Calu3 (cell line): ENCODE results near the gene TBC1D22B. TPM values are rescaled to one million over a fixed set of nuclear protein-coding genes. Genes with fewer than 3 reads are reported as not detected.

ENCODE experiments used
- BruUV-seq: library from RNA; stranded (reverse); fragments of 400-500 nt; replicated peaks from 2 replicates; lab custom pipeline; 2021; lab: Mats Ljungman, UMichigan
- CTCF ChIA-PET: fragments of 300-600 bp; sonication (Branson Sonifier 250); formaldehyde crosslinking; loops from one replicate; lab custom pipeline; 2022; ENCODE audit warnings: antibody characterized with exemption; lab: Charles Lee
- DNase-seq: peaks from one replicate; pipeline ENCODE4 v3.0.0; 2022
- H3K27ac Mint-ChIP-seq: one replicate; pipeline ENCODE4 v1.8.0; 2022; ENCODE audit warnings: mixed read lengths; ENCODE audit not compliant: unreplicated experiment
- H3K27me3 Mint-ChIP-seq: one replicate; pipeline ENCODE4 v1.8.0; 2022; ENCODE audit warnings: mixed read lengths; ENCODE audit not compliant: unreplicated experiment
- H3K36me3 Mint-ChIP-seq: one replicate; pipeline ENCODE4 v1.8.0; 2022; ENCODE audit warnings: mild to moderate bottlenecking, moderate library complexity, mixed read lengths; ENCODE audit not compliant: insufficient read depth, unreplicated experiment
- H3K4me1 Mint-ChIP-seq: one replicate; pipeline ENCODE4 v1.8.0; 2022; ENCODE audit warnings: mild to moderate bottlenecking, low read depth, mixed read lengths; ENCODE audit not compliant: unreplicated experiment
- H3K4me3 Mint-ChIP-seq: one replicate; pipeline ENCODE4 v1.8.0; 2022; ENCODE audit warnings: mild to moderate bottlenecking, low read depth, moderate library complexity, mixed read lengths; ENCODE audit not compliant: unreplicated experiment
- H3K9me3 Mint-ChIP-seq: one replicate; pipeline ENCODE4 v1.8.0; 2022; ENCODE audit warnings: low read depth, mixed read lengths; ENCODE audit not compliant: unreplicated experiment
- CTCF ChIP-seq: fragments of 200-600 bp; IDR thresholded peaks from one replicate; pipeline ENCODE4 v1.8.0; 2022; ENCODE audit warnings: antibody characterized with exemption; ENCODE audit not compliant: unreplicated experiment
- intact Hi-C: fragments of 100-400 bp; cut with micrococcal nuclease; formaldehyde crosslinking; loops from one replicate; pipeline ENCODE4 v1.10.0; 2022; ENCODE audit not compliant: unreplicated experiment
- total RNA-seq: library from RNA; stranded (reverse); gene quantifications from 2 replicates; pipeline ENCODE4 v1.2.3, GENCODE V29; 2022

The TBC1D22B gene
- total RNA-seq, 1 experiment from 2014 or later, result 14.6 TPM

- no TSS peak for BruUV-seq
- Mint-ChIP-seq H3K4me3 (no peak overlapping the region), H3K9me3 (no peaks in the 10 kb centered on the region), H3K27ac (no peak overlapping the region), H3K27me3 (peaks cover 10% of the 10 kb centered on the region), H3K36me3 (no peaks in the 10 kb centered on the region), H3K4me1 (peaks cover 12% of the 10 kb centered on the region)
- TF ChIP-seq CTCF, result no peak
- no peak for DNase-seq
- intact Hi-C loops, result loop anchor here (1.0 to 5.0 kb wide), 3 partner anchors 107 to 443 kb away; no protein-coding TSS in a partner anchor
- CTCF ChIA-PET, result interaction anchor here (0.6 to 6.6 kb wide), 22 partner anchors 12 to 446 kb away, joined by 3 to 185 read pairs (median 4); partner anchors contain the start of gene C6orf89
Observed at GRCh38 chr6:37209461-37210205, 47.9 kb upstream of the TBC1D22B start.

- no TSS peak for BruUV-seq
- H3K9me3 Mint-ChIP-seq, result no peaks in the 10 kb centered on the region
- TF ChIP-seq CTCF, result peak; percentile 80
- peaks cover 15% of the 10 kb centered on the region for H3K27me3 Mint-ChIP-seq
- H3K36me3 Mint-ChIP-seq, result no peaks in the 10 kb centered on the region
- CTCF ChIA-PET, result interaction anchor here (0.6 to 6.6 kb wide), 18 partner anchors 12 to 447 kb away, joined by 3 to 185 read pairs (median 5); partner anchors contain the start of gene C6orf89
- H3K4me1 Mint-ChIP-seq, result peaks cover 13% of the 10 kb centered on the region
- no peak overlapping the region for H3K27ac Mint-ChIP-seq
- intact Hi-C loops, result loop anchor here (1.0 kb wide), 1 partner anchor 192 kb away; no protein-coding TSS in a partner anchor
- H3K4me3 Mint-ChIP-seq, result no peak overlapping the region
- peak; percentile 85 for DNase-seq
Observed at GRCh38 chr6:37210313-37210968, 47.1 kb upstream of the TBC1D22B start.

- Mint-ChIP-seq H3K27ac (no peak overlapping the region), H3K9me3 (no peaks in the 10 kb centered on the region), H3K4me1 (peaks cover 27% of the 10 kb centered on the region), H3K36me3 (no peaks in the 10 kb centered on the region), H3K4me3 (no peak overlapping the region), H3K27me3 (peaks cover 15% of the 10 kb centered on the region)
- CTCF ChIA-PET, result interaction anchor here (6.6 kb wide), 1 partner anchor 190 kb away, joined by 185 read pairs; no protein-coding TSS in a partner anchor
- BruUV-seq, result no TSS peak
- TF ChIP-seq CTCF, result no peak
- DNase-seq, result no peak
- intact Hi-C loops, result no loop called here
Observed at GRCh38 chr6:37212268-37212667, 45.3 kb upstream of the TBC1D22B start.

GRCh38 chr6:37218061-37218460 is 39.5 kb upstream of the TBC1D22B start:
- H3K4me1 Mint-ChIP-seq, result peaks cover 27% of the 10 kb centered on the region
- TF ChIP-seq CTCF, result no peak
- peaks cover 15% of the 10 kb centered on the region for H3K36me3 Mint-ChIP-seq
- peaks cover 15% of the 10 kb centered on the region for H3K27me3 Mint-ChIP-seq
- H3K27ac Mint-ChIP-seq, result no peak overlapping the region
- CTCF ChIA-PET, result interaction anchor here (0.7 kb wide), 2 partner anchors 94 to 196 kb away, joined by 3 to 5 read pairs; no protein-coding TSS in a partner anchor
- H3K4me3 Mint-ChIP-seq, result no peak overlapping the region
- intact Hi-C loops, result no loop called here
- no peaks in the 10 kb centered on the region for H3K9me3 Mint-ChIP-seq
- no TSS peak for BruUV-seq
- DNase-seq, result no peak
